K562 (cell line): ENCODE measurements around the gene SNAPC2.

Source experiments
- MAZ ChIP-seq, 2 experiments: fragments of 450-650 bp in 1 of 2; sonication (generic) in 1 of 2; formaldehyde crosslinking; IDR thresholded peaks in 1 of 2; conservative IDR thresholded peaks in 1 of 2; 2 replicates each; pipeline versions ENCODE4 v1.4.0 to v1.5.0; 2020; ENCODE audit warnings: mild to moderate bottlenecking in 1 of 2, missing genetic modification reagents in 1 of 2
- MTF1 ChIP-seq: fragments of 250-450 bp; sonication (Bioruptor Pico); IDR thresholded peaks from 2 replicates; pipeline ENCODE4 v1.9.0; 2021; ENCODE audit warnings: moderate library complexity, mild to moderate bottlenecking, inconsistent platforms, borderline replicate concordance
- MYC ChIP-seq, 2 experiments: fragments of 250-450 bp in 1 of 2; sonication (Bioruptor Pico) in 1 of 2; IDR thresholded peaks; 2 replicates each; pipeline versions ENCODE4 v1.5.1 to v1.6.1; 2012 to 2021; ENCODE audit warnings: low read depth in 2 of 2, borderline replicate concordance in 1 of 2, improper control_type of control experiment in 1 of 2, low read length in 1 of 2, mild to moderate bottlenecking in 1 of 2, moderate library complexity in 1 of 2
- POLR2A ChIP-seq: fragments of 450-650 bp; conservative IDR thresholded peaks from 2 replicates; pipeline ENCODE4 v1.6.1; 2016
- SIRT6 ChIP-seq: IDR thresholded peaks from one replicate; pipeline ENCODE4 v1.6.1; 2012; ENCODE audit warnings: low read depth, mild to moderate bottlenecking, control low read depth, inconsistent platforms, low read length, moderate library complexity
- SP1 ChIP-seq: sonication (generic); formaldehyde crosslinking; IDR thresholded peaks from 2 replicates; pipeline ENCODE4 v1.8.1; 2022; ENCODE audit warnings: mild to moderate bottlenecking, missing genetic modification reagents
- TCF7L2 ChIP-seq: fragments of 150-350 bp; IDR thresholded peaks from 2 replicates; pipeline ENCODE4 v1.6.1; 2016; ENCODE audit warnings: low read depth, mild to moderate bottlenecking, low read length, moderate library complexity
- ZFP1 ChIP-seq: fragments of 450-650 bp; formaldehyde crosslinking; IDR thresholded peaks from 2 replicates; pipeline ENCODE4 v1.4.0; 2020; ENCODE audit warnings: mild to moderate bottlenecking, mixed read lengths
- ZNF232 ChIP-seq: sonication (generic); formaldehyde crosslinking; IDR thresholded peaks from 2 replicates; pipeline ENCODE4 v1.8.0; 2022; ENCODE audit warnings: mild to moderate bottlenecking, missing genetic modification reagents
- ZNF24 ChIP-seq: fragments of 450-650 bp; IDR thresholded peaks from 2 replicates; pipeline ENCODE4 v1.6.1; 2016
- ZNF57 ChIP-seq: fragments of 450-650 bp; formaldehyde crosslinking; IDR thresholded peaks from 2 replicates; pipeline ENCODE4 v1.4.0; 2020; ENCODE audit warnings: mild to moderate bottlenecking, moderate library complexity
- TF ChIP-seq, protein P1 (sequence below), 3 experiments: IDR thresholded peaks in 2 of 3; conservative IDR thresholded peaks in 1 of 3; 2 replicates each; pipeline ENCODE4 v1.5.1; 2011 to 2012; ENCODE audit warnings: low read length in 3 of 3, mild to moderate bottlenecking in 3 of 3, control low read depth in 2 of 3, improper control_type of control experiment in 1 of 3, inconsistent platforms in 1 of 3, low read depth in 1 of 3, mixed read lengths in 1 of 3, moderate library complexity in 1 of 3; ENCODE audit not compliant: insufficient read depth in 2 of 3
- TF ChIP-seq, protein P2 (sequence below): sonication (generic); formaldehyde crosslinking; IDR thresholded peaks from 2 replicates; pipeline ENCODE4 v1.8.1; 2022; ENCODE audit warnings: missing genetic modification reagents
- TF ChIP-seq, protein P3 (sequence below): fragments of 250-450 bp; sonication (Bioruptor Pico); IDR thresholded peaks from 2 replicates; pipeline ENCODE4 v1.8.0; 2021; ENCODE audit warnings: moderate library complexity, mild to moderate bottlenecking, inconsistent platforms

DNA sequence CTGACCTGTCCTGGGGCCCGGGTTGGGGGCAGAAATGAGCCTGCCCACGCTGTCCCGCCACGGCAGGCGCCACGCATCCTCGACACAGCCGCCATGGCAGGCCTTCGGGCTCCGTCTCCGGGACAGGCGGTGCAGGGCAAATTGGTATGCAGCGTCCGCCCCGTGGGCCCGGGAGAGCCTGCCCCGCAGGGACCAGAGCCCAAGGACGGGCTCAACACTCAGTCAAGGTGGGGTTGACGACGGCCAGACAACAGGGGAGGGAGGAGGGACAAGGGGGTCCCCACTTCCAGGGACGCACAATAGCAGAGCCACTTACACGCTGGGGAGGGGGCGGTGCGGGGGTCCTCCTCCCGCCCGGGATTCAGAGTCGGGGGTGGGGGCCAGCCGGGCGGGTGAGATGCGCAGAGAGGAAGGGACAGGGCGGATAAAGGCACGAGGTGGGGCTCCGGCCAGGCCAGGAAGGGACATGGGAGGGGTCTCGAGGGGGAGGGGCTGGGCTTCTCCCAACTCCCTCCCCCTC lies 4.6 kb downstream of the SNAPC2 start:
- TF ChIP-seq POLR2A (no peak), MTF1 (CRISPR knock-in tag) (no peak), SP1 (CRISPR knock-in tag) (no peak), ZNF232 (CRISPR knock-in tag) (no peak), SIRT6 (no peak), MAZ (CRISPR knock-in tag; conservative IDR thresholded peaks at IDR 0.05 in 1 of 2, IDR thresholded peaks at IDR 0.05 in 1 of 2) (no peak), MYC (IDR thresholded peaks at IDR 0.05; ENCODE audit: low read depth, low read length) (no peak), MYC (CRISPR knock-in tag; IDR thresholded peaks at IDR 0.05; ENCODE audit: borderline replicate concordance, low read depth) (no peak), ZNF24 (no peak), ZFP1 (CRISPR knock-in tag) (no peak), TCF7L2 (no peak), ZNF57 (CRISPR knock-in tag) (no peak)
- TF ChIP-seq, protein P1, sequence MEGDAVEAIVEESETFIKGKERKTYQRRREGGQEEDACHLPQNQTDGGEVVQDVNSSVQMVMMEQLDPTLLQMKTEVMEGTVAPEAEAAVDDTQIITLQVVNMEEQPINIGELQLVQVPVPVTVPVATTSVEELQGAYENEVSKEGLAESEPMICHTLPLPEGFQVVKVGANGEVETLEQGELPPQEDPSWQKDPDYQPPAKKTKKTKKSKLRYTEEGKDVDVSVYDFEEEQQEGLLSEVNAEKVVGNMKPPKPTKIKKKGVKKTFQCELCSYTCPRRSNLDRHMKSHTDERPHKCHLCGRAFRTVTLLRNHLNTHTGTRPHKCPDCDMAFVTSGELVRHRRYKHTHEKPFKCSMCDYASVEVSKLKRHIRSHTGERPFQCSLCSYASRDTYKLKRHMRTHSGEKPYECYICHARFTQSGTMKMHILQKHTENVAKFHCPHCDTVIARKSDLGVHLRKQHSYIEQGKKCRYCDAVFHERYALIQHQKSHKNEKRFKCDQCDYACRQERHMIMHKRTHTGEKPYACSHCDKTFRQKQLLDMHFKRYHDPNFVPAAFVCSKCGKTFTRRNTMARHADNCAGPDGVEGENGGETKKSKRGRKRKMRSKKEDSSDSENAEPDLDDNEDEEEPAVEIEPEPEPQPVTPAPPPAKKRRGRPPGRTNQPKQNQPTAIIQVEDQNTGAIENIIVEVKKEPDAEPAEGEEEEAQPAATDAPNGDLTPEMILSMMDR (IDR thresholded peaks at IDR 0.05 in 2 of 3, conservative IDR thresholded peaks at IDR 0.05 in 1 of 3; ENCODE audit: insufficient read depth in 2 of 3, low read depth in 1 of 3, low read length in 3 of 3): no peak
- TF ChIP-seq, protein P2, sequence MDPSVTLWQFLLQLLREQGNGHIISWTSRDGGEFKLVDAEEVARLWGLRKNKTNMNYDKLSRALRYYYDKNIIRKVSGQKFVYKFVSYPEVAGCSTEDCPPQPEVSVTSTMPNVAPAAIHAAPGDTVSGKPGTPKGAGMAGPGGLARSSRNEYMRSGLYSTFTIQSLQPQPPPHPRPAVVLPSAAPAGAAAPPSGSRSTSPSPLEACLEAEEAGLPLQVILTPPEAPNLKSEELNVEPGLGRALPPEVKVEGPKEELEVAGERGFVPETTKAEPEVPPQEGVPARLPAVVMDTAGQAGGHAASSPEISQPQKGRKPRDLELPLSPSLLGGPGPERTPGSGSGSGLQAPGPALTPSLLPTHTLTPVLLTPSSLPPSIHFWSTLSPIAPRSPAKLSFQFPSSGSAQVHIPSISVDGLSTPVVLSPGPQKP (CRISPR knock-in tag): no peak
- TF ChIP-seq, protein P3, sequence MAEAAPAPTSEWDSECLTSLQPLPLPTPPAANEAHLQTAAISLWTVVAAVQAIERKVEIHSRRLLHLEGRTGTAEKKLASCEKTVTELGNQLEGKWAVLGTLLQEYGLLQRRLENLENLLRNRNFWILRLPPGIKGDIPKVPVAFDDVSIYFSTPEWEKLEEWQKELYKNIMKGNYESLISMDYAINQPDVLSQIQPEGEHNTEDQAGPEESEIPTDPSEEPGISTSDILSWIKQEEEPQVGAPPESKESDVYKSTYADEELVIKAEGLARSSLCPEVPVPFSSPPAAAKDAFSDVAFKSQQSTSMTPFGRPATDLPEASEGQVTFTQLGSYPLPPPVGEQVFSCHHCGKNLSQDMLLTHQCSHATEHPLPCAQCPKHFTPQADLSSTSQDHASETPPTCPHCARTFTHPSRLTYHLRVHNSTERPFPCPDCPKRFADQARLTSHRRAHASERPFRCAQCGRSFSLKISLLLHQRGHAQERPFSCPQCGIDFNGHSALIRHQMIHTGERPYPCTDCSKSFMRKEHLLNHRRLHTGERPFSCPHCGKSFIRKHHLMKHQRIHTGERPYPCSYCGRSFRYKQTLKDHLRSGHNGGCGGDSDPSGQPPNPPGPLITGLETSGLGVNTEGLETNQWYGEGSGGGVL (CRISPR knock-in tag): no peak
